NCI-H146 (cell line): Measurements from ENCODE around the gene PHACTR1.

ENCODE experiments used
- DNase-seq: peaks from one replicate; lab custom pipeline; 2025; lab: John Stamatoyannopoulos, UW

PHACTR1 gene

GRCh38 chr6:12803486-12803885 is 86.9 kb downstream of the PHACTR1 start:
- DNase-seq: no peak

- DNase-seq: no peak
Observed at GRCh38 chr6:12804952-12805645, 88.5 kb downstream of the PHACTR1 start.

GRCh38 chr6:12806136-12806535 is 89.6 kb downstream of the PHACTR1 start:
- no peak for DNase-seq

GRCh38 chr6:12806796-12807195 is 90.2 kb downstream of the PHACTR1 start:
- no peak for DNase-seq

- no peak for DNase-seq
Observed at GRCh38 chr6:12811519-12811918, 95.0 kb downstream of the PHACTR1 start.

GRCh38 chr6:12813321-12813720 is 96.8 kb downstream of the PHACTR1 start:
- DNase-seq: no peak

GRCh38 chr6:12814015-12814414 is 97.4 kb downstream of the PHACTR1 start:
- DNase-seq: no peak

GRCh38 chr6:12815089-12815488 is 98.5 kb downstream of the PHACTR1 start:
- DNase-seq: no peak

GRCh38 chr6:12815884-12816600 is 99.5 kb downstream of the PHACTR1 start:
- no peak for DNase-seq

- no peak for DNase-seq
Observed at GRCh38 chr6:12818324-12818723, 101.8 kb downstream of the PHACTR1 start.

GRCh38 chr6:12823847-12824246 is 107.3 kb downstream of the PHACTR1 start:
- no peak for DNase-seq

GRCh38 chr6:12826584-12826983 is 110.0 kb downstream of the PHACTR1 start:
- no peak for DNase-seq

- DNase-seq: no peak
Observed at GRCh38 chr6:12827921-12828320, 111.4 kb downstream of the PHACTR1 start.

- DNase-seq: no peak
Observed at GRCh38 chr6:12832226-12832735, 115.7 kb downstream of the PHACTR1 start.

- DNase-seq: no peak
Observed at GRCh38 chr6:12836009-12836408, 119.4 kb downstream of the PHACTR1 start.

GRCh38 chr6:12841619-12842018 is 125.1 kb downstream of the PHACTR1 start:
- DNase-seq: no peak

- no peak for DNase-seq
Observed at GRCh38 chr6:12842114-12842513, 125.5 kb downstream of the PHACTR1 start.

- no peak for DNase-seq
Observed at GRCh38 chr6:12842658-12843057, 126.1 kb downstream of the PHACTR1 start.

- peak; percentile 13 for DNase-seq
Observed at GRCh38 chr6:12844284-12845223, 128.0 kb downstream of the PHACTR1 start.

GRCh38 chr6:12845224-12846004 is 128.8 kb downstream of the PHACTR1 start:
- no peak for DNase-seq
